Parathyroid adenoma (tissue), 2 donors: ENCODE data around the gene CFAP45.

Source experiments
- H2AFZ ChIP-seq: fragments of 300-600 bp; sonication (generic); one replicate; pipeline ENCODE4 v1.7.0; 2017; ENCODE audit warnings: antibody characterized with exemption, mild to moderate bottlenecking
- H3K27ac ChIP-seq: fragments of 300-600 bp; sonication (generic); one replicate; pipeline ENCODE4 v1.7.0; 2017
- H3K27me3 ChIP-seq: fragments of 300-600 bp; sonication (generic); one replicate; pipeline ENCODE4 v1.7.0; 2017; ENCODE audit warnings: low read length; ENCODE audit not compliant: control insufficient read depth, insufficient read depth
- H3K36me3 ChIP-seq: fragments of 300-600 bp; sonication (generic); one replicate; pipeline ENCODE4 v1.7.0; 2017; ENCODE audit warnings: low read length; ENCODE audit not compliant: control insufficient read depth, insufficient read depth
- H3K4me1 ChIP-seq: fragments of 300-600 bp; sonication (generic); one replicate; pipeline ENCODE4 v1.7.0; 2017; ENCODE audit warnings: control low read depth
- H3K4me2 ChIP-seq: fragments of 300-600 bp; sonication (generic); one replicate; pipeline ENCODE4 v1.7.0; 2017; ENCODE audit warnings: low read length
- H3K4me3 ChIP-seq: fragments of 300-600 bp; sonication (generic); one replicate; pipeline ENCODE4 v1.7.0; 2017; ENCODE audit warnings: low read depth, low read length
- H3K79me2 ChIP-seq: fragments of 300-600 bp; sonication (generic); one replicate; pipeline ENCODE4 v1.7.0; 2017; ENCODE audit warnings: control low read depth
- H3K9ac ChIP-seq: fragments of 300-600 bp; sonication (generic); one replicate; pipeline ENCODE4 v1.7.0; 2017; ENCODE audit warnings: mild to moderate bottlenecking
- H3K9me3 ChIP-seq: fragments of 300-600 bp; sonication (generic); one replicate; pipeline ENCODE4 v1.7.0; 2017; ENCODE audit warnings: low read length; ENCODE audit not compliant: control insufficient read depth
- TF ChIP-seq, protein P1 (sequence below): fragments of 300-600 bp; sonication (generic); IDR thresholded peaks from one replicate; pipeline ENCODE4 v1.7.0; 2017; ENCODE audit warnings: antibody characterized with exemption, mild to moderate bottlenecking
- donor health status: primary hyperparathyroidism.

Gene CFAP45

DNA sequence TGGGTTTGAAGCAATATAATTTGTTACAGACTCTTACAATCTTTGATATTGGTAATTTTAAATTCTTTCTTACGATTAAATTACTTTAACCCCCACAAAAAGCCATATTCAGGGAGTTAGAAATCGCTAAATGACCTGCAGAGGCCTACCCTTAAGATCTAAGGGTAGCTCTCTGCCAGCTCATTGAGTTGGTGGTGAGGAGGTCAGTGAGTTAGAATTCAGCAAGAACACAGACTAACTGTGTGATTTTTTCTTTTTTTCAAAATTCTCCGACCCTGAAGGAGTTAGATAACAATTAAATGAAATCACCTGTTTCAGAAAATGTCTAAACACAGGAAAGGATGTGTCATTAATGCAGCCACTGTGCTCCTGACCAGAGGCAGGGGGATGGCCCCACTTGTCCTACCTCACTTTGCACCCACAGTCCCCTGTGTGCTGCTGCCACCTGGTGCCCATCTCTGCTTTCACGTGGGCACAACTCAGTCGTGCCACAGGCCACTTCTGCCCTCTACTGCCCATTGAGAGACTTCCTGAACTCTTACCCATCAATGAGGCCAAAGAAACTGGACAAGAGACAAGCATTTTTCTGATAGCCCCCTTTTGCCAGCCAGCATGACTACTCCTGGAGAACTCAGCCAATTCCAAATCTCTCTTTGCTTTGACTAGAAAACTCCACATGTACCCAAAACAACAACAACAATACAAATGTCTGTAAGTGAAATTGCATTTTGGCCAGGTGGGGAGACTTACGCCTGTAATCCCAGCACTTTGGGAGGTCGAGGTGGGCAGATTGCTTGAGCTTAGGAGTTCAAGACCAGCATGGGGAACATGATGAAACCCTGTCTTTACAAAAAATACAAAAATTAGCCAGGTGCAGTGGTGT lies 8.4 kb downstream of the CFAP45 start:
- H2AFZ ChIP-seq, result no peak overlapping the region
- no peak overlapping the region for H3K4me3 ChIP-seq
- no peaks in the 10 kb centered on the region for H3K4me1 ChIP-seq
- H3K9me3 ChIP-seq, result no peaks in the 10 kb centered on the region
- TF ChIP-seq, protein P1, sequence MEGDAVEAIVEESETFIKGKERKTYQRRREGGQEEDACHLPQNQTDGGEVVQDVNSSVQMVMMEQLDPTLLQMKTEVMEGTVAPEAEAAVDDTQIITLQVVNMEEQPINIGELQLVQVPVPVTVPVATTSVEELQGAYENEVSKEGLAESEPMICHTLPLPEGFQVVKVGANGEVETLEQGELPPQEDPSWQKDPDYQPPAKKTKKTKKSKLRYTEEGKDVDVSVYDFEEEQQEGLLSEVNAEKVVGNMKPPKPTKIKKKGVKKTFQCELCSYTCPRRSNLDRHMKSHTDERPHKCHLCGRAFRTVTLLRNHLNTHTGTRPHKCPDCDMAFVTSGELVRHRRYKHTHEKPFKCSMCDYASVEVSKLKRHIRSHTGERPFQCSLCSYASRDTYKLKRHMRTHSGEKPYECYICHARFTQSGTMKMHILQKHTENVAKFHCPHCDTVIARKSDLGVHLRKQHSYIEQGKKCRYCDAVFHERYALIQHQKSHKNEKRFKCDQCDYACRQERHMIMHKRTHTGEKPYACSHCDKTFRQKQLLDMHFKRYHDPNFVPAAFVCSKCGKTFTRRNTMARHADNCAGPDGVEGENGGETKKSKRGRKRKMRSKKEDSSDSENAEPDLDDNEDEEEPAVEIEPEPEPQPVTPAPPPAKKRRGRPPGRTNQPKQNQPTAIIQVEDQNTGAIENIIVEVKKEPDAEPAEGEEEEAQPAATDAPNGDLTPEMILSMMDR, result peak; percentile 84
- no peak overlapping the region for H3K4me2 ChIP-seq
- no peaks in the 10 kb centered on the region for H3K27me3 ChIP-seq
- no peak overlapping the region for H3K27ac ChIP-seq
- no peak overlapping the region for H3K9ac ChIP-seq
- no peaks in the 10 kb centered on the region for H3K36me3 ChIP-seq
- no peaks in the 10 kb centered on the region for H3K79me2 ChIP-seq

DNA sequence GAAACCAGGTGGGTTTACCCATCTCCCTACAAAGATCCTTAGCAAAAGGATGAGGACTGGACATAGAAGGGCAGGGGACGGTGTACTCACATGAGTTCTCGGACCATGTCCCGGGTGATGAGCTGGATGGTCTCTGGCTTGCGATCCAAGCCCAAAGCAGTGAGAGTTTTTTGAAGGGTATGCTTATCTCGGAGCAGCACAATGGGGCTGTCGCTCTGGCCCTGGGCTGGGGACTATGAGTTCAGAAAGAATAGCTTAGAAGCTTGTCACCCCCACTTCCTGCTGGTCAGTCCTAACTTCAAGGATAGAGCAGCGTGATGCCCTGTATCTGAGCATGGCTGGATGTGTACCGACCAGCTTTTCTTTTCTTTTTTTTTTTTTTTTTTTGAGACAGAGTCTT lies 9.6 kb downstream of the CFAP45 start:
- TF ChIP-seq, protein P1, result no peak

DNA sequence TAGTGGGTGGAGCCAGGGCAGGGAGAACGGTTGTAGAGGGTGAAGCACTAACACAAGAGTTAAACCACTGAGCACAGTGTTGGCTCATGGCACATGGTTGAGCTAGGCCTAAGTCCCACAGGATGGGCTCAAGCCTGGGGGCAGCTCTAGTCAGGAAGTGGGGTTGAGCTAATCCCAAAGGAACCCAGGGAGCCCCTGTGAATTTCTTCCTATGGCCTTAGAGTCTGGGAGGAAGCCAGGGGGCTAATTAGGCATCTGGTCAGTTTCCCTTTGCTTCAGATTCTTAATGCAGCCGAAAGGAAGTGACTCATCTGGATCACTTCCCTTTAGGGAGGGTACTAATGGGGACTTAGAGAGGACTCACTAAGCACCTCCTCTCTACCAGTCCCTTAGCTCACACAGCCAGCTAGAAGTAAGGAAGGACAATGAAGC lies 10.1 kb downstream of the CFAP45 start:
- no peaks in the 10 kb centered on the region for H3K4me1 ChIP-seq
- no peaks in the 10 kb centered on the region for H3K9me3 ChIP-seq
- no peaks in the 10 kb centered on the region for H3K36me3 ChIP-seq
- TF ChIP-seq, protein P1, result no peak
- no peak overlapping the region for H3K9ac ChIP-seq
- no peaks in the 10 kb centered on the region for H3K27me3 ChIP-seq
- H3K27ac ChIP-seq, result peak overlapping the region; percentile 62
- H2AFZ ChIP-seq, result peak overlapping the region; percentile 18
- no peak overlapping the region for H3K4me2 ChIP-seq
- H3K4me3 ChIP-seq, result no peak overlapping the region
- no peaks in the 10 kb centered on the region for H3K79me2 ChIP-seq

More for the DNA sequence above, 9.6 kb downstream of the CFAP45 start:
- Histone ChIP-seq H3K4me1 (no peaks in the 10 kb centered on the region), H3K9me3 (no peaks in the 10 kb centered on the region), H3K4me3 (no peak overlapping the region), H3K27me3 (no peaks in the 10 kb centered on the region), H3K9ac (no peak overlapping the region), H2AFZ (no peak overlapping the region), H3K79me2 (no peaks in the 10 kb centered on the region), H3K36me3 (no peaks in the 10 kb centered on the region), H3K27ac (peak overlapping the region; percentile 62), H3K4me2 (no peak overlapping the region)

DNA sequence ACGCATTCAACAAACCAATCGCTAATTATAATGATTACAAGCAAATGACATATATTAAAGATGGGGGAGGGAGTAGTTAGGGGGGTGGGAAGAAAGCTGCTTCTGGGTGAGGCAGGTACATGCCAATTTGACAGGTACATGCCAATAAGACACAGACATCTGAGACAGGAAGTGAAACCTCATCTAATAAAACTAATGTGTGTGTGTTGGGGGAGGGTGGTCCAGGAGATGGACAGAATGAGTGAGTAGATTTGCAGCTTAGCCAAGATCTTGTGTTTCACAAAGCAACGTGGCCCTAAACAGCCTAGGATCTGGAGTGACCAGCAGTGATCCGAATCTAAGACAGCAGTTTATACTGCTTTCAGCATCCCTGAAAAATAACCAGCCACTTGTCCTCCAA lies 10.8 kb downstream of the CFAP45 start:
- no peaks in the 10 kb centered on the region for H3K9me3 ChIP-seq
- H3K27ac ChIP-seq, result peak overlapping the region; percentile 62
- TF ChIP-seq, protein P1, result no peak
- H3K4me2 ChIP-seq, result no peak overlapping the region
- H3K4me1 ChIP-seq, result no peaks in the 10 kb centered on the region
- H3K36me3 ChIP-seq, result no peaks in the 10 kb centered on the region
- no peaks in the 10 kb centered on the region for H3K27me3 ChIP-seq
- no peak overlapping the region for H3K9ac ChIP-seq
- no peak overlapping the region for H2AFZ ChIP-seq
- no peaks in the 10 kb centered on the region for H3K79me2 ChIP-seq
- H3K4me3 ChIP-seq, result no peak overlapping the region

DNA sequence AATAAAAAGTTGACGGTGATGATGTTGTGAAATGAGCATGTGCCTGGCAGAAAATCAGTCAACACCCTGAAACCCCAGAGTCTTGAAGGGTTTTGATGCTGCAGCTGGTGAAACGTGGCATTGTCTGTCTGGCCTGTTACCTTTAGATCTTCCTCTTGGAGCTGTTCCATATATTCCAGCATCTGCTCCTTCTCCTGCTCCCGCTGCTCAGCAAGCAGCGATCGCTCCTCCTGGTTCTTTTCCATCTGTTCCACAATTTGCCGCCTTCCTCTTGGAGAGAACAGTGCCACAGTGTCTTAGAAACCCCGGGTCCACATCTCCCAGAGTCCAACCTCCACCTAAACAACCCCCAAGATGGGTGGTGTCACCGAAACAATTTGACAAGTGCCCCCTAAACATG lies 15.7 kb downstream of the CFAP45 start:
- no peaks in the 10 kb centered on the region for H3K36me3 ChIP-seq
- no peak overlapping the region for H3K9ac ChIP-seq
- H3K4me3 ChIP-seq, result no peak overlapping the region
- no peak overlapping the region for H3K27ac ChIP-seq
- no peaks in the 10 kb centered on the region for H3K9me3 ChIP-seq
- H2AFZ ChIP-seq, result no peak overlapping the region
- no peaks in the 10 kb centered on the region for H3K27me3 ChIP-seq
- H3K79me2 ChIP-seq, result no peaks in the 10 kb centered on the region
- peaks cover 7% of the 10 kb centered on the region for H3K4me1 ChIP-seq
- H3K4me2 ChIP-seq, result no peak overlapping the region
- TF ChIP-seq, protein P1, result no peak
